ENCODE data around the gene TRIM38. TPM values are rescaled to one million over a fixed set of nuclear protein-coding genes. Genes with fewer than 3 reads are reported as not detected.
A peak's percentile ranks its signal among the peaks of the same experiment; 100 is the strongest.

TRIM38 gene
- total and polyA plus RNA-seq, 2 of the 13 experiments (the other 11 are each of a cell fraction or from before 2014, with no cell fraction given): 2.5 to 3.1 TPM

DNA sequence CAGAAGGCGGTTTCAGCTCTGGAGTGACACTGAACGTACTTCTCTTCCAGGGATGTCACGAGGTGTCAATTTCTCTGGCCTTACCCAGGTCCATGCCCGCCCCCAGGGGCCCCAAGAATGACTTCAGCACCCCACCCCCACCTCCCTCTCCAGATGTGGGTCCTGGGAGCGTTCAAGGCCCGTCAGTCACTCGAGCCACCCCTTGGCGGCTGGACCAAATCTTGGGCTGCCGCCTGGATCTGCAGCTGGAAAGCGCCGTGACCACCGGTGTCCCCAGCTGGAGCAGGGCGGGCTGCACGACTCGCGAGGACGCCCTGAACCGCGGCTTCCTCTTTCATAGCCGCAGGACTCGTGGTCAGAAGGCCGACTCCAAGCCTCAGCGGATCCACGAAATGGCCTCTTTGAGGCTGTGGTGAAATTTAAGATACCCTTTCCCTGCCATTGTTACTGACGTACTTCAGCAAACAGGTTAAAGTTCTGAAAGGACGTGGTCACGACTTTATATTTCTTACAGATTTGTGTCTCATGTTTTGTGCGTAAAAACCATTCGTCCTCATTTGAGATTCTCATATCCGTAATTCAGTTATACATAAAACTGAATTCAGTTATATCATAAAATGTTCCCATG lies 29.3 kb downstream of the TRIM38 start (continued):
- no peak for TF ChIP-seq ZNF558 (CRISPR knock-in tag; IDR thresholded peaks at IDR 0.05; ENCODE audit: borderline replicate concordance)
- no peak for TF ChIP-seq YEATS2 (CRISPR knock-in tag; IDR thresholded peaks at IDR 0.05; ENCODE audit: borderline replicate concordance)
- TF ChIP-seq NR3C1 (CRISPR knock-in tag; IDR thresholded peaks at IDR 0.05): no peak
- no peak for TF ChIP-seq SCMH1 (CRISPR knock-in tag; IDR thresholded peaks at IDR 0.05; ENCODE audit: borderline replicate concordance)
- TF ChIP-seq, protein P1, sequence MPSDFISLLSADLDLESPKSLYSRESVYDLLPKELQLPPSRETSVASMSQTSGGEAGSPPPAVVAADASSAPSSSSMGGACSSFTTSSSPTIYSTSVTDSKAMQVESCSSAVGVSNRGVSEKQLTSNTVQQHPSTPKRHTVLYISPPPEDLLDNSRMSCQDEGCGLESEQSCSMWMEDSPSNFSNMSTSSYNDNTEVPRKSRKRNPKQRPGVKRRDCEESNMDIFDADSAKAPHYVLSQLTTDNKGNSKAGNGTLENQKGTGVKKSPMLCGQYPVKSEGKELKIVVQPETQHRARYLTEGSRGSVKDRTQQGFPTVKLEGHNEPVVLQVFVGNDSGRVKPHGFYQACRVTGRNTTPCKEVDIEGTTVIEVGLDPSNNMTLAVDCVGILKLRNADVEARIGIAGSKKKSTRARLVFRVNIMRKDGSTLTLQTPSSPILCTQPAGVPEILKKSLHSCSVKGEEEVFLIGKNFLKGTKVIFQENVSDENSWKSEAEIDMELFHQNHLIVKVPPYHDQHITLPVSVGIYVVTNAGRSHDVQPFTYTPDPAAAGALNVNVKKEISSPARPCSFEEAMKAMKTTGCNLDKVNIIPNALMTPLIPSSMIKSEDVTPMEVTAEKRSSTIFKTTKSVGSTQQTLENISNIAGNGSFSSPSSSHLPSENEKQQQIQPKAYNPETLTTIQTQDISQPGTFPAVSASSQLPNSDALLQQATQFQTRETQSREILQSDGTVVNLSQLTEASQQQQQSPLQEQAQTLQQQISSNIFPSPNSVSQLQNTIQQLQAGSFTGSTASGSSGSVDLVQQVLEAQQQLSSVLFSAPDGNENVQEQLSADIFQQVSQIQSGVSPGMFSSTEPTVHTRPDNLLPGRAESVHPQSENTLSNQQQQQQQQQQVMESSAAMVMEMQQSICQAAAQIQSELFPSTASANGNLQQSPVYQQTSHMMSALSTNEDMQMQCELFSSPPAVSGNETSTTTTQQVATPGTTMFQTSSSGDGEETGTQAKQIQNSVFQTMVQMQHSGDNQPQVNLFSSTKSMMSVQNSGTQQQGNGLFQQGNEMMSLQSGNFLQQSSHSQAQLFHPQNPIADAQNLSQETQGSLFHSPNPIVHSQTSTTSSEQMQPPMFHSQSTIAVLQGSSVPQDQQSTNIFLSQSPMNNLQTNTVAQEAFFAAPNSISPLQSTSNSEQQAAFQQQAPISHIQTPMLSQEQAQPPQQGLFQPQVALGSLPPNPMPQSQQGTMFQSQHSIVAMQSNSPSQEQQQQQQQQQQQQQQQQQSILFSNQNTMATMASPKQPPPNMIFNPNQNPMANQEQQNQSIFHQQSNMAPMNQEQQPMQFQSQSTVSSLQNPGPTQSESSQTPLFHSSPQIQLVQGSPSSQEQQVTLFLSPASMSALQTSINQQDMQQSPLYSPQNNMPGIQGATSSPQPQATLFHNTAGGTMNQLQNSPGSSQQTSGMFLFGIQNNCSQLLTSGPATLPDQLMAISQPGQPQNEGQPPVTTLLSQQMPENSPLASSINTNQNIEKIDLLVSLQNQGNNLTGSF (CRISPR knock-in tag; IDR thresholded peaks at IDR 0.05): no peak; the same call in 1 of the 2 replicates
- no peak for TF ChIP-seq ZBTB21 (CRISPR knock-in tag; IDR thresholded peaks at IDR 0.05)
- no peak for TF ChIP-seq PHF20 (CRISPR knock-in tag; IDR thresholded peaks at IDR 0.05)
- TF ChIP-seq, protein P2, sequence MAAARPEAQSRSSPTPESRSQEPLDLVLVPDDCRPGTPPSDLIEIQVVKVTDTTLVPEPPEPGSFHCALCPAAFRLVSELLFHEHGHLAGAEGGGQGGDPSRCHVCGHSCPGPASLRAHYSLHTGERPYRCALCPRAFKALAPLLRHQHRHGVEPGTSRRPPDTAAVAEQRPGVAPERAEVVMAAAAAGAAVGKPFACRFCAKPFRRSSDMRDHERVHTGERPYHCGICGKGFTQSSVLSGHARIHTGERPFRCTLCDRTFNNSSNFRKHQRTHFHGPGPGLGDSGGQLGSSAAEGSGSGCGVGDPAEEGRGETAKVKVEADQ (CRISPR knock-in tag; IDR thresholded peaks at IDR 0.05; ENCODE audit: borderline replicate concordance): no peak
- TF ChIP-seq, protein P3, sequence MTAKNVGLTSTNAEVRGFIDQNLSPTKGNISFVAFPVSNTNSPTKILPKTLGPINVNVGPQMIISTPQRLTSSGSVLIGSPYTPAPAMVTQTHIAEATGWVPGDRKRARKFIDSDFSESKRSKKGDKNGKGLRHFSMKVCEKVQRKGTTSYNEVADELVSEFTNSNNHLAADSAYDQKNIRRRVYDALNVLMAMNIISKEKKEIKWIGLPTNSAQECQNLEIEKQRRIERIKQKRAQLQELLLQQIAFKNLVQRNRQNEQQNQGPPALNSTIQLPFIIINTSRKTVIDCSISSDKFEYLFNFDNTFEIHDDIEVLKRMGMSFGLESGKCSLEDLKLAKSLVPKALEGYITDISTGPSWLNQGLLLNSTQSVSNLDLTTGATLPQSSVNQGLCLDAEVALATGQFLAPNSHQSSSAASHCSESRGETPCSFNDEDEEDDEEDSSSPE (CRISPR knock-in tag; IDR thresholded peaks at IDR 0.05): peak; percentile 45; the same call in 1 of the 2 replicates
- peak; percentile 22; the same call in 1 of the 2 replicates for TF ChIP-seq ZNF644 (CRISPR knock-in tag; IDR thresholded peaks at IDR 0.05; ENCODE audit: low read depth)
- TF ChIP-seq ZEB1 (IDR thresholded peaks at IDR 0.05; ENCODE audit: insufficient replicate concordance, low read depth): peak; percentile 8
- no peak for TF ChIP-seq MXI1 (IDR thresholded peaks at IDR 0.05; ENCODE audit: borderline replicate concordance, low read depth, low read length)
- no peak for TF ChIP-seq ZNF264 (CRISPR knock-in tag; IDR thresholded peaks at IDR 0.05)
- no peak for TF ChIP-seq FOXM1 (CRISPR knock-in tag; IDR thresholded peaks at IDR 0.05)
- TF ChIP-seq NFE2 (CRISPR knock-in tag; IDR thresholded peaks at IDR 0.05): no peak
- TF ChIP-seq IRX3 (CRISPR knock-in tag; IDR thresholded peaks at IDR 0.05; ENCODE audit: borderline replicate concordance, low read depth): peak; percentile 44
- no peak for TF ChIP-seq FOXA1 (IDR thresholded peaks at IDR 0.05)
- no peak for TF ChIP-seq FOXA1 (CRISPR knock-in tag; IDR thresholded peaks at IDR 0.05)
- TF ChIP-seq, protein P4, sequence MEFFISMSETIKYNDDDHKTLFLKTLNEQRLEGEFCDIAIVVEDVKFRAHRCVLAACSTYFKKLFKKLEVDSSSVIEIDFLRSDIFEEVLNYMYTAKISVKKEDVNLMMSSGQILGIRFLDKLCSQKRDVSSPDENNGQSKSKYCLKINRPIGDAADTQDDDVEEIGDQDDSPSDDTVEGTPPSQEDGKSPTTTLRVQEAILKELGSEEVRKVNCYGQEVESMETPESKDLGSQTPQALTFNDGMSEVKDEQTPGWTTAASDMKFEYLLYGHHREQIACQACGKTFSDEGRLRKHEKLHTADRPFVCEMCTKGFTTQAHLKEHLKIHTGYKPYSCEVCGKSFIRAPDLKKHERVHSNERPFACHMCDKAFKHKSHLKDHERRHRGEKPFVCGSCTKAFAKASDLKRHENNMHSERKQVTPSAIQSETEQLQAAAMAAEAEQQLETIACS (CRISPR knock-in tag; IDR thresholded peaks at IDR 0.05): no peak
- TF ChIP-seq KDM2A (CRISPR knock-in tag; IDR thresholded peaks at IDR 0.05; ENCODE audit: borderline replicate concordance, low read depth): peak; percentile 28; the same call in 1 of the 2 replicates
- TF ChIP-seq, protein P5, sequence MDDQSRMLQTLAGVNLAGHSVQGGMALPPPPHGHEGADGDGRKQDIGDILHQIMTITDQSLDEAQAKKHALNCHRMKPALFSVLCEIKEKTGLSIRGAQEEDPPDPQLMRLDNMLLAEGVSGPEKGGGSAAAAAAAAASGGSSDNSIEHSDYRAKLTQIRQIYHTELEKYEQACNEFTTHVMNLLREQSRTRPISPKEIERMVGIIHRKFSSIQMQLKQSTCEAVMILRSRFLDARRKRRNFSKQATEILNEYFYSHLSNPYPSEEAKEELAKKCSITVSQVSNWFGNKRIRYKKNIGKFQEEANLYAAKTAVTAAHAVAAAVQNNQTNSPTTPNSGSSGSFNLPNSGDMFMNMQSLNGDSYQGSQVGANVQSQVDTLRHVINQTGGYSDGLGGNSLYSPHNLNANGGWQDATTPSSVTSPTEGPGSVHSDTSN (CRISPR knock-in tag; IDR thresholded peaks at IDR 0.05; ENCODE audit: borderline replicate concordance): no peak
- no peak for TF ChIP-seq GZF1 (CRISPR knock-in tag; IDR thresholded peaks at IDR 0.05)
